ENCODE measurements around the gene HYDIN.
"Not testable (repeated sequence)": the region's sequence is repeated elsewhere in the genome, so short reads cannot be mapped to it uniquely, and the experiment has no call there.

The HYDIN gene

DNA sequence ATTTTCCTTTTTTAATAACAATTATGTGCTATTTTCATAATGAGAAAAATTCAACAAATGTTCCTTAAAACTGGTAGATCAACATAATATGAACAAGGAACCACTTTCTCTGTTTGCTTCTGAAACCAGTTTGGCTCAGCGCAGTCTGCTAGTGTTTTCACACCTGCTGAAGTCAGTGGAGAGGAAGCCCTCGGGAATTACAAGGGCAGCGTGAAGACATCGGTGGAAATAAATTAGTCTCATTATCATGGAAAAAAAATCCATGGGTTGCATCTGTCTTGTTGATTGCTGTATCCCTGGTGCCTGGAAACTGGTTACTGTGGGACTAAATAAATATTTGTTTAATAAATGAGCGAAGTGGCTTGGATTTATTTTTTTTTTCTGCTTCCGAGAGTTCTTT lies 245.8 kb downstream of the HYDIN start:
- not testable (repeated sequence) for DNase-seq

DNA sequence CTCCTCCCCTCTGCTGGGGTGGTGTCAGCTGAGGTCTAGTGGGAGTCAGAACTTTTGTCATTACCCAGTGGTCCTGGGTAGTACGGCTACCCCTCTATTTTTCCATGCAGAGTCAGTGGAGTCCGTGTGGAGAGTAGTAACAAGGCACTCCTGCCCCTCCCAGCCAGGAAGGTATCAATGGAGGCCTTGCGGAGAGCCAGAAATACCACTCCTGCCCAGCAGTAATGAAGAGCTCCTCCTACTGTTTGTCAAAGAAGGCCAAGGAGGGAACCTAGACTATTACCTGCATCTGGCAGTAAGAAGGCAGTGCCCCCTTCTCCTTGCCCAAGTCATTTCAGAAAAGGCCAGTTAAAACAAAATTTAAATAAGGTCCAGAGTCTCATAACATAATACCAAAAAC lies 262.2 kb downstream of the HYDIN start:
- DNase-seq = not testable (repeated sequence)

- DNase-seq = not testable (repeated sequence)
These were observed 270.4 kb downstream of the HYDIN start for GRCh38 chr16:70960169-70960568.

DNA sequence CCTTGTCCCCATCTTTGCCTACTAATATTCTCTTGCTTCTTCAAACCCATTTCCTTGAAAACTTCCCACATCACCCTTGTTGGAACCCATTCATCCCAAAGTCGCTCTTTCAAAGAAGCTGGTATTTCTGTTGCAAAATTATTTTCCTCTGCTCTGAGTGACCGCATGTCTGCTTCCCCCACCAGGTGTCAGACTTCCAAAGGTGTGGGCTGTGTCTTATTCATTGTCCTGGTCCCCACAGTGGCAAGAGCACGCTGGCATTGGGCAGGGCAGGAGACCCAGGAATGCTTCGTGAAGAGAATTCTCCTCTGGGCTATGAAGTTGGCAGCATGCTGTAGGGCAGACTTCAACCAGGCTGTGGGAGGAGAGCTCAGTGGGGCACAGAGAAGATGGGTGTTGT lies 275.6 kb downstream of the HYDIN start:
- DNase-seq = not testable (repeated sequence)

- DNase-seq = not testable (repeated sequence)
These were observed 276.7 kb downstream of the HYDIN start for GRCh38 chr16:70953824-70954223.

DNA sequence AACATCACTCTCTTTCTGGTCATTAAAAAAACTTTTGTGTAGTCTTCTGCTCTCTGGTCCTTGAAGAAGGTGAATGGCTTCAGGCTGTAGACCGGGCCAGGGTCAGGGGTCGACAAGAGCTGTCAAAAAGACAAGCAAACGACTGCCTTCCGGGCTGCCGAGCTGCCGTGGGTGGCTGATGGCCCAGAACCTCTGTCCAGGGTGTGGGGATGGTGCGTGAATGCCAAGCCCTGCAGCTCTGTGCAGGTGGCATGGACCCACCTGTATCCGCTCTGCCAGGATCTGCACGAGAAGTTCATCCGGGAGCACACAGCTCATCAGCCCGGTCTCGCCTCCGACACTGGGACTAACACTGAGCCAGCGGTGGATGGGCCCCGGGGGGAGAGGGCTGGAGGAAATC lies 287.0 kb downstream of the HYDIN start:
- peak; percentile 38 for DNase-seq

DNA sequence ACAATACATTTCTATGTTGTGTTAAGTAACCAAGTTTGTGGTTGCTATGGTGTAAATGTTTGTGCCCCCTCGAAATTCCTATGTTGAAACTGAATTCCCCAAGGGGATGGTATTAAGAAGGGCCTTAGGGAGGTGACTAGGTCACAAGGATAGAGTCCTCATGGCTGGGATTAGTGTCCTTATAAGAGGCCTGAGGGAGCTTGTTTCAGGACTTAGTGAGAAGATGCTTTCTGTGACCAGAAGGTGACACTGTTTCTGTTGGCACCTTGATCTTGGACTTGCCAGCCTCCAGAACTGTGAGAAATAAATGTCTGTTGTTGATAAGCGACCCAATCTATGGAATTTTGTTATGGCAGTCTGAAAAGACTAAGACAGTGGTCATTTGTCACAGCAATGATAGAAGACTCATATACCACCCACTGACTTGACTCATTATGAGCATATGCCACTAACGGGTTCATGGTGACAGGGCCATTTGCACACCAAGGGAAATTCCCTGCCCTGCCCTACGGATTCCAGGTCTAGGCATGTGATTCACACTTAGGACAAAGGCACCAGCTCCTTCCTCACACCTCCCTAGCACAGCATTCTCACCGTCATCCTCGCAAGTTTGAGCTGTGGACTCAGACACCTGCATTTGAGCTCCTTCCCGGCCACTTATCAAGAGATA lies 290.7 kb downstream of the HYDIN start:
- DNase-seq = not testable (repeated sequence)

- not testable (repeated sequence) for DNase-seq
These were observed 293.6 kb downstream of the HYDIN start for GRCh38 chr16:70936781-70937525.

DNA sequence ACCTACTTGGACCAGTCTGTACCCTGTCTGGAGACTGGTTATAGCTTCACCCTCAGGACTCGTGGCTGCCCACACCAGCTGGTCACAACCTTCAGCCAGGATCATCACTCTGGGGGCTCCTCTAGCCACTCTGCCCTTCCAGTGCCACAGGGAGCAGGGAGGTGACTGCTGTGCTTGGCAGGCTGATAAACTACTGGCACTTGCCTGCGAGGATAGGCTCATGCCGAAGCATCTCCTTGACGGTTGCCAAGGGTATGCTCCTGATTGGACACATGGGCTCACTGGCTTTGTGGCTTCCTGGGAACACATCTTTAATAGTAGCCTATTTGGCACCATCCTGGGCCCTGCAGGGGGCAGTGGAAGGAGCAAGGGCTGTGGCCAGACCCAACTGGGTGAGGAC lies 295.2 kb downstream of the HYDIN start:
- not testable (repeated sequence) for DNase-seq

GRCh38 chr16:70933746-70934145 lies 296.8 kb downstream of the HYDIN start:
- not testable (repeated sequence) for DNase-seq

DNA sequence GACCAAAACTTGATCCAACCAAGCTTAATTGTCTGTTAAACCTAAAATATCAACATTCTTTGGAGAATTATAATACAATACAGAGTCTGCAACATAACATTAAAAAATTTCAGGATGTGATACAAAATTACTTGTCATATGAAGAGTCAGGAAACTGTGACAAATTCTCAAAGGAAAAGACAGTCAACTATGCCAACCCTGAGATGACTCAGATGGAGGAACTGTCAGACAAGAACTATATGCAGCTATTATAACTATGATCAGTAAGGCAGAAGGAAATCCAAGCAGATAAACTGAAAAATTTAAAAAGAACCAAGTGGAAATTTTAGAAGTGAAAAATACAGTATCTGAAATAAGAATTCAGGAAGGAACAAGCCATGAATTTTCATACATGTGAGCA lies 299.8 kb downstream of the HYDIN start:
- not testable (repeated sequence) for DNase-seq

GRCh38 chr16:70922164-70922563 lies 308.4 kb downstream of the HYDIN start:
- not testable (repeated sequence) for DNase-seq

- not testable (repeated sequence) for DNase-seq
These were observed 309.9 kb downstream of the HYDIN start for GRCh38 chr16:70920661-70921060.

GRCh38 chr16:70888208-70888607 lies 342.3 kb downstream of the HYDIN start:
- DNase-seq = not testable (repeated sequence)

DNA sequence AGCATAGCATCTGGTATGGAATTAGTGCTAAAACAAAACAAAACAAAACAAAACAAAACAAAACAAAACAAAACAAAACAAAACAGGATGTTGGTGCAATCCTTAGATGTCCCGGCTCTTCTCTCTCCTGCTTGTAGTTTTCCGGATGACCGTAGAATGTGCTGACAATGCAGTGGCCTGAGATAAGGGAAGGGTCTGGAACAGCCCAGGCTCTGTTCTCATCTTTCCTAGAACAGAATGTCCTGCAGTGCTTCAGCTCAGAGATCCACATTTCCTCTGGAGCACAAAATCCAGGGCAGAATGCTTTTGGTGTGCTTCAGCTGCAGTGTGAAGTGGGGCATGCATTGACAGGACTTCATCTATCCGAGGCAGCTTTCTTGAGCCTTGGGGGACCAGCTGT lies 345.9 kb downstream of the HYDIN start:
- DNase-seq = not testable (repeated sequence)

GRCh38 chr16:70882311-70882710 lies 348.2 kb downstream of the HYDIN start:
- not testable (repeated sequence) for DNase-seq

- not testable (repeated sequence) for DNase-seq
These were observed 352.6 kb downstream of the HYDIN start for GRCh38 chr16:70877895-70878294.

GRCh38 chr16:70876442-70876841 lies 354.1 kb downstream of the HYDIN start:
- DNase-seq = not testable (repeated sequence)

DNA sequence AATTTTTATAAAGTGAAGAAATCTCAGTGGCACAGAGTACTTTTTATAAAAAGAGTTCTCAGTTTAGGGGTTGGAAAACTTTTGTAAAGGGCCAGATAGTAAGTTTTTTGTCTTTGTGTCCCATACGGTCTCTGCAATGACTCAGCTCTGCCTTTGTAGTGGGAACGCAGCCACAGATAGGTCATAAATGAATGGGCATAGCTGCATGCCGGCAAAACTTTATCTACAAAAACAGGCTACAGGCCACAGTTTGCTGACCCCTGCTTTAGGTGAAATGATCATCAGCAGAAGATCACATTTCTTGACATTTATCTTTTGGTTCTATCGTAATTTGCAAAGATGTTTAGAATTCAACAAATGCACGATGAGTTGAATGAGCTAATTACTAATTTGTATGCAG lies 365.8 kb downstream of the HYDIN start:
- not testable (repeated sequence) for DNase-seq

GRCh38 chr16:70861996-70862395 lies 368.5 kb downstream of the HYDIN start:
- peak; percentile 49 for DNase-seq

- DNase-seq = not testable (repeated sequence)
These were observed 379.2 kb downstream of the HYDIN start for GRCh38 chr16:70851299-70851698.

DNA sequence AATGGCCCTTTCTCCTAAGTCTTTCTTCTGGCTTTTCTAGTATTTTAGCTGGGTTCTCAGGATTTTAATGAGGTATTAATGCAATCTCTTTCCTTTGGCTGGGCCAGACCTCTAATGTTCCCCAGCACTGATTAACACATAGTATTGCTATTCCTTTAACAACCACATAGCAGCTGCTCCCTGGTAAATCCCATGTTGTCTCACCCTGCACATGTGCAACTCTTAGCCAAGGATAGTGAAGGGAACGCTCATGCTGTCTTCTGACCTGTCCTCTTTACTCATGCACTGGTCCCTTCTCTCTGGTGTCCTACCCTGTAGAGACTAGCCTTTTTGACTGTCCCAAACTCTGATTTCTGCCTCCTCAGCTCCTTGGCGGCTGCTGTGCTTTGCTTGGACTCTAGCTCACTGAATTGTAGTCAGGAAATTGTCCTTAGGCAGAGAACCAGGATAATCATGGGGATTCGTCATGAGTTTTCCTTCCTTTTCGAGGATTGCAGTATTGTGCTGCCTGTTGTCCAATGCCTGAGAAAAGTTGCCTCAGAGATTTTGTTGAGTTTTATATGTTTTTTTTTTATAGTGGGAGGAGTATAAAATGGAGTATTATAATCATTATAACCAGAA lies 406.9 kb downstream of the HYDIN start:
- not testable (repeated sequence) for DNase-seq

DNA sequence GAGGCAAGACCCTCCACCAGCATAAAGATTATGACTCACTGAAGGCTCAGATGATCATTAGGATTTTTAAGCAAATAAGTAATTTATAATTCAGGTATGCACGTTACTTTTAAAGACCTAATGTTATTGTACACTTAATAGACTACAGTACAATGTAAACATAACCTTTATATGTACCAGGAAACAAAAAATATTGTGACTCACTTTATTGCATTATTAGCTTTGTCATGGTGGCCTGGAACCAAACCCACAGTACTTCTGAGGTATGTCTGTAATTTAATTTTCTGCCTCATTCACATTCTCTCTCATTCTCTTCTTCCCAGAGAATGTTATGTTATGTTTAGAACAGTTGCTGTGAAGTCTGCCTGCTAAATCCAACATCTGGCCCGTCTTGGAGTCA lies 407.8 kb downstream of the HYDIN start:
- not testable (repeated sequence) for DNase-seq

GRCh38 chr16:70818088-70818487 lies 412.4 kb downstream of the HYDIN start:
- DNase-seq = not testable (repeated sequence)

All from islet precursor cell (in vitro differentiated cells).